ENCODE measurements around the gene RARA.

RARA gene

GRCh38 chr17:40330850-40331470 lies 22.0 kb downstream of the RARA start:
- peaks cover 20% of the 10 kb centered on the region for H3K4me1 ChIP-seq (ENCODE audit: control insufficient read depth, insufficient read depth, low read length)
- TF ChIP-seq ZNF354C (tag by site-specific recombination; IDR thresholded peaks at IDR 0.05; ENCODE audit: borderline replicate concordance, low read depth) (no peak), ZNF473 (tag by site-specific recombination; IDR thresholded peaks at IDR 0.05) (no peak), ZNF600 (tag by site-specific recombination; IDR thresholded peaks at IDR 0.05) (no peak), BCL11A (tag by site-specific recombination; IDR thresholded peaks at IDR 0.05; ENCODE audit: low read depth) (no peak)
- no peak overlapping the region for H3K27ac ChIP-seq (ENCODE audit: extremely low read depth, low read depth, low read length)
- H3K36me3 ChIP-seq (ENCODE audit: control insufficient read depth in 2 of 2, insufficient read depth in 1 of 2, low read length in 2 of 2), result peaks cover 0 to 23% of the 10 kb centered on the region in 2 experiments; a peak in 2 of 3 replicates
- ChIA-PET POLR2A (interaction anchor here (1.8 kb wide), 1 partner anchor 14 kb away, joined by 9 read pairs; no protein-coding TSS in a partner anchor), CTCF (interaction anchor here (0.8 to 1.3 kb wide), 3 partner anchors 9 to 26 kb away, joined by 3 to 8 read pairs (median 3); no protein-coding TSS in a partner anchor)
- no peak overlapping the region for H3K4me3 ChIP-seq (ENCODE audit: low read depth, low read length)
- no peaks in the 10 kb centered on the region for H3K9me3 ChIP-seq (ENCODE audit: control insufficient read depth, insufficient read depth, low read depth, low read length)

GRCh38 chr17:40331743-40332641 lies 23.0 kb downstream of the RARA start:
- H3K4me3 ChIP-seq (ENCODE audit: low read depth, low read length), result no peak overlapping the region
- CTCF ChIA-PET, result interaction anchor here (1.2 kb wide), 1 partner anchor 27 kb away, joined by 3 read pairs; no protein-coding TSS in a partner anchor
- peaks cover 0 to 23% of the 10 kb centered on the region in 2 experiments; a peak in 2 of 3 replicates for H3K36me3 ChIP-seq (ENCODE audit: control insufficient read depth in 2 of 2, insufficient read depth in 1 of 2, low read length in 2 of 2)
- no peak overlapping the region for H3K27ac ChIP-seq (ENCODE audit: extremely low read depth, low read depth, low read length)
- peaks cover 20% of the 10 kb centered on the region for H3K4me1 ChIP-seq (ENCODE audit: control insufficient read depth, insufficient read depth, low read length)
- POLR2A ChIA-PET, result interaction anchor here (1.8 kb wide), 1 partner anchor 15 kb away, joined by 9 read pairs; no protein-coding TSS in a partner anchor
- no peaks in the 10 kb centered on the region for H3K9me3 ChIP-seq (ENCODE audit: control insufficient read depth, insufficient read depth, low read depth, low read length)
- TF ChIP-seq ZFHX2 (tag by site-specific recombination; conservative IDR thresholded peaks at IDR 0.05) (peak; percentile 89), GFI1B (tag by site-specific recombination; IDR thresholded peaks at IDR 0.05) (no peak), HIC1 (tag by site-specific recombination; IDR thresholded peaks at IDR 0.05) (peak; percentile 82), KLF9 (tag by site-specific recombination; IDR thresholded peaks at IDR 0.05; ENCODE audit: low read depth) (no peak), EGR2 (tag by site-specific recombination; IDR thresholded peaks at IDR 0.05; ENCODE audit: low read depth) (peak; percentile 84), ZNF157 (tag by site-specific recombination; IDR thresholded peaks at IDR 0.05) (peak; percentile 81), ZNF423 (tag by site-specific recombination; IDR thresholded peaks at IDR 0.05) (no peak)

- CTCF ChIA-PET, result interaction anchor here (0.6 to 1.6 kb wide), 6 partner anchors 12 to 199 kb away, joined by 3 to 6 read pairs (median 3); no protein-coding TSS in a partner anchor
- POLR2A ChIA-PET, result interaction anchor here (0.5 to 1.5 kb wide), 5 partner anchors 10 to 193 kb away, joined by 3 to 5 read pairs (median 3); partner anchors contain the start of gene CASC3
- H3K4me1 ChIP-seq (ENCODE audit: control insufficient read depth, insufficient read depth, low read length), result peaks cover 15% of the 10 kb centered on the region
- no peak overlapping the region for H3K4me3 ChIP-seq (ENCODE audit: low read depth, low read length)
- H3K27ac ChIP-seq (ENCODE audit: extremely low read depth, low read depth, low read length), result no peak overlapping the region
- H3K36me3 ChIP-seq (ENCODE audit: control insufficient read depth in 2 of 2, insufficient read depth in 1 of 2, low read length in 2 of 2), result peaks cover 0 to 26% of the 10 kb centered on the region in 2 experiments; a peak in 2 of 3 replicates
- H3K9me3 ChIP-seq (ENCODE audit: control insufficient read depth, insufficient read depth, low read depth, low read length), result no peaks in the 10 kb centered on the region
- no peak for TF ChIP-seq ZBTB1 (tag by site-specific recombination; IDR thresholded peaks at IDR 0.05)
- TF ChIP-seq ZBTB11 (tag by site-specific recombination; conservative IDR thresholded peaks at IDR 0.05; ENCODE audit: low read depth), result no peak
- TF ChIP-seq ZEB2 (tag by site-specific recombination; IDR thresholded peaks at IDR 0.05), result no peak
- no peak for TF ChIP-seq ZNF10 (tag by site-specific recombination; IDR thresholded peaks at IDR 0.05)
- TF ChIP-seq ZBTB20 (tag by site-specific recombination; IDR thresholded peaks at IDR 0.05), result no peak
- TF ChIP-seq ZNF501 (tag by site-specific recombination; IDR thresholded peaks at IDR 0.05), result no peak
- no peak for TF ChIP-seq ZNF138 (tag by site-specific recombination; IDR thresholded peaks at IDR 0.05; ENCODE audit: borderline replicate concordance)
- no peak for TF ChIP-seq YY1 (tag by site-specific recombination; IDR thresholded peaks at IDR 0.05)
- TF ChIP-seq ZNF560 (tag by site-specific recombination; IDR thresholded peaks at IDR 0.05; ENCODE audit: borderline replicate concordance), result no peak
- peak; percentile 26; the same call in 1 of the 2 replicates for TF ChIP-seq ZFHX2 (tag by site-specific recombination; conservative IDR thresholded peaks at IDR 0.05)
- no peak for TF ChIP-seq ZNF24 (tag by site-specific recombination; IDR thresholded peaks at IDR 0.05)
- TF ChIP-seq ZNF23 (tag by site-specific recombination; IDR thresholded peaks at IDR 0.05; ENCODE audit: borderline replicate concordance), result no peak
- no peak for TF ChIP-seq SP3 (tag by site-specific recombination; IDR thresholded peaks at IDR 0.05)
- TF ChIP-seq KLF9 (tag by site-specific recombination; IDR thresholded peaks at IDR 0.05; ENCODE audit: low read depth), result no peak
These were observed 24.9 kb downstream of the RARA start for GRCh38 chr17:40333781-40334448.
